Muscle layer of duodenum (tissue), 2 donors: ENCODE results near the gene SLC39A8.
"Not testable (repeated sequence)": the region's sequence is repeated elsewhere in the genome, so short reads cannot be mapped to it uniquely, and the experiment has no call there.

Experiments
- H3K27ac ChIP-seq: one replicate; pipeline ENCODE4 v1.7.0; 2013; ENCODE audit warnings: mild to moderate bottlenecking, low read length
- H3K27me3 ChIP-seq: one replicate; pipeline ENCODE4 v1.7.0; 2013; ENCODE audit warnings: low read depth, mild to moderate bottlenecking, control low read depth, low read length
- H3K36me3 ChIP-seq, 2 donors: one replicate each; pipeline ENCODE4 v1.7.0; 2013; ENCODE audit warnings: low read length in 2 of 2, control low read depth in 1 of 2, mild to moderate bottlenecking in 1 of 2; ENCODE audit not compliant: insufficient read depth in 2 of 2, control insufficient read depth in 1 of 2
- H3K4me1 ChIP-seq, 2 donors: one replicate each; pipeline ENCODE4 v1.7.0; 2013; ENCODE audit warnings: low read length in 2 of 2, mild to moderate bottlenecking in 2 of 2, control low read depth in 1 of 2, moderate library complexity in 1 of 2; ENCODE audit not compliant: insufficient read depth in 2 of 2, control insufficient read depth in 1 of 2
- H3K4me3 ChIP-seq, 2 donors: one replicate each; pipeline ENCODE4 v1.7.0; 2013; ENCODE audit warnings: low read length in 2 of 2, low read depth in 1 of 2, mild to moderate bottlenecking in 1 of 2
- H3K9me3 ChIP-seq, 2 donors: one replicate each; pipeline ENCODE4 v1.7.0; 2013; ENCODE audit warnings: low read length in 2 of 2, control low read depth in 1 of 2, mild to moderate bottlenecking in 1 of 2; ENCODE audit not compliant: control insufficient read depth in 1 of 2
- donor health status: healthy.

SLC39A8 gene

GRCh38 chr4:102344954-102345794, at the start of gene SLC39A8:
SLC39A8 (minus strand) TSS chr4:102345482; CDS start chr4:102344662, 820 bp downstream.
- Histone ChIP-seq H3K27me3 (no peaks in the 10 kb centered on the region), H3K27ac (peak within 1 kb of the TSS; percentile 65), H3K4me3 (peak within 1 kb of the TSS; percentile 88 to 92), H3K4me1 (peaks cover 0 to 7% of the 10 kb centered on the region in 2 donors), H3K9me3 (no peaks in the 10 kb centered on the region), H3K36me3 (no peaks in the 10 kb centered on the region)

GRCh38 chr4:102392033-102392744, 46.9 kb upstream of the SLC39A8 start:
- Histone ChIP-seq H3K4me3 (no peak overlapping the region), H3K9me3 (no peaks in the 10 kb centered on the region), H3K36me3 (no peaks in the 10 kb centered on the region), H3K4me1 (no peaks in the 10 kb centered on the region), H3K27ac (no peak overlapping the region), H3K27me3 (no peaks in the 10 kb centered on the region)

GRCh38 chr4:102390438-102390837, 45.2 kb upstream of the SLC39A8 start:
- Histone ChIP-seq H3K4me1 (no peaks in the 10 kb centered on the region), H3K27ac (no peak overlapping the region), H3K4me3 (no peak overlapping the region), H3K36me3 (no peaks in the 10 kb centered on the region), H3K9me3 (no peaks in the 10 kb centered on the region), H3K27me3 (no peaks in the 10 kb centered on the region)

- no peaks in the 10 kb centered on the region for H3K27me3 ChIP-seq
- H3K27ac ChIP-seq, result no peak overlapping the region
- no peaks in the 10 kb centered on the region for H3K4me1 ChIP-seq
- H3K9me3 ChIP-seq, result no peaks in the 10 kb centered on the region
- H3K36me3 ChIP-seq, result no peaks in the 10 kb centered on the region
- H3K4me3 ChIP-seq, result no peak overlapping the region
Observed at GRCh38 chr4:102388611-102389010, 43.3 kb upstream of the SLC39A8 start.

- H3K27me3 ChIP-seq, result no peaks in the 10 kb centered on the region
- no peaks in the 10 kb centered on the region for H3K9me3 ChIP-seq
- H3K36me3 ChIP-seq, result no peaks in the 10 kb centered on the region
- H3K4me1 ChIP-seq, result no peaks in the 10 kb centered on the region
- no peak overlapping the region for H3K4me3 ChIP-seq
- H3K27ac ChIP-seq, result no peak overlapping the region
Observed at GRCh38 chr4:102387552-102388150, 42.4 kb upstream of the SLC39A8 start.

GRCh38 chr4:102386966-102387365, 41.7 kb upstream of the SLC39A8 start:
- Histone ChIP-seq H3K27ac (no peak overlapping the region), H3K4me1 (no peaks in the 10 kb centered on the region), H3K4me3 (no peak overlapping the region), H3K27me3 (no peaks in the 10 kb centered on the region), H3K36me3 (no peaks in the 10 kb centered on the region), H3K9me3 (no peaks in the 10 kb centered on the region)

- not testable (repeated sequence) for H3K9me3 ChIP-seq, H3K27me3 ChIP-seq, H3K27ac ChIP-seq, H3K4me1 ChIP-seq, H3K36me3 ChIP-seq, H3K4me3 ChIP-seq
Observed at GRCh38 chr4:102380253-102380652, 35.0 kb upstream of the SLC39A8 start.

- no peaks in the 10 kb centered on the region for H3K36me3 ChIP-seq
- peaks cover 0 to 3% of the 10 kb centered on the region in 2 donors for H3K9me3 ChIP-seq
- no peaks in the 10 kb centered on the region for H3K27me3 ChIP-seq
- H3K27ac ChIP-seq, result no peak overlapping the region
- no peak overlapping the region for H3K4me3 ChIP-seq
- H3K4me1 ChIP-seq, result no peaks in the 10 kb centered on the region
Observed at GRCh38 chr4:102362922-102363432, 17.7 kb upstream of the SLC39A8 start.

GRCh38 chr4:102358128-102358527, 12.8 kb upstream of the SLC39A8 start:
- Histone ChIP-seq H3K27ac (no peak overlapping the region), H3K9me3 (no peaks in the 10 kb centered on the region), H3K27me3 (no peaks in the 10 kb centered on the region)

GRCh38 chr4:102357637-102358036, 12.4 kb upstream of the SLC39A8 start:
- H3K4me1 ChIP-seq, result not testable (repeated sequence)

More at GRCh38 chr4:102358128-102358527, 12.8 kb upstream of the SLC39A8 start:
- Histone ChIP-seq H3K4me1 (no peaks in the 10 kb centered on the region), H3K4me3 (no peak overlapping the region), H3K36me3 (no peaks in the 10 kb centered on the region)

GRCh38 chr4:102356562-102357202, 11.4 kb upstream of the SLC39A8 start:
- Histone ChIP-seq H3K36me3 (no peaks in the 10 kb centered on the region), H3K4me3 (no peak overlapping the region), H3K27ac (no peak overlapping the region), H3K9me3 (no peaks in the 10 kb centered on the region), H3K4me1 (no peaks in the 10 kb centered on the region), H3K27me3 (no peaks in the 10 kb centered on the region)

More at GRCh38 chr4:102357637-102358036, 12.4 kb upstream of the SLC39A8 start:
- H3K27me3 ChIP-seq, H3K36me3 ChIP-seq, H3K9me3 ChIP-seq, H3K27ac ChIP-seq, H3K4me3 ChIP-seq: not testable (repeated sequence)
